Ascending aorta (tissue), 2 donors: ENCODE measurements around the gene PYGM. TPM values are rescaled to one million over a fixed set of nuclear protein-coding genes. Genes with fewer than 3 reads are reported as not detected.

Experiments
- DNase-seq, 2 donors: peaks; one replicate each; pipeline ENCODE4 v3.0.0-alpha.2; 2019; ENCODE audit warnings: low spot score in 2 of 2
- H3K27ac ChIP-seq, 2 donors: fragments of 200-600 bp; sonication (generic); one replicate each; pipeline ENCODE4 v1.5.1; 2016 to 2017; ENCODE audit warnings: mild to moderate bottlenecking in 1 of 2
- H3K27me3 ChIP-seq: fragments of 200-600 bp; sonication (generic); one replicate; pipeline ENCODE4 v1.5.1; 2017
- H3K36me3 ChIP-seq, 2 donors: fragments of 200-600 bp; sonication (generic); one replicate each; pipeline ENCODE4 v1.5.1; 2016
- H3K4me1 ChIP-seq, 2 donors: fragments of 200-600 bp; sonication (generic); one replicate each; pipeline ENCODE4 v1.5.1; 2016 to 2017; ENCODE audit warnings: mild to moderate bottlenecking in 1 of 2
- H3K4me3 ChIP-seq, 2 donors: fragments of 200-600 bp; sonication (generic); one replicate each; pipeline ENCODE4 v1.5.1; 2016 to 2017; ENCODE audit warnings: mild to moderate bottlenecking in 1 of 2
- H3K9me3 ChIP-seq, 2 donors: fragments of 200-600 bp; sonication (generic); one replicate each; pipeline ENCODE4 v1.5.1; 2016
- intact Hi-C: fragments of 100-400 bp; cut with DNase I; formaldehyde crosslinking; loops from one replicate; pipeline ENCODE4 v1.15.1; 2023
- total RNA-seq: library from RNA; depleted of rRNA; stranded (reverse); fragments of >200 nt; gene quantifications from one replicate; pipeline ENCODE4 v1.1.0, GENCODE V29; 2016
- TF ChIP-seq, protein P1 (sequence below), 3 experiments: fragments of 200-600 bp in 2 of 3; fragments of 450-650 bp in 1 of 3; sonication (generic) in 2 of 3; IDR thresholded peaks; one replicate each; pipeline ENCODE4 v1.5.1; 2016 to 2019; ENCODE audit warnings: antibody characterized with exemption in 3 of 3, mild to moderate bottlenecking in 1 of 3, moderate library complexity in 1 of 3

Gene PYGM
- total RNA-seq, 1 donor from 2014 or later = 13.9 TPM

DNA sequence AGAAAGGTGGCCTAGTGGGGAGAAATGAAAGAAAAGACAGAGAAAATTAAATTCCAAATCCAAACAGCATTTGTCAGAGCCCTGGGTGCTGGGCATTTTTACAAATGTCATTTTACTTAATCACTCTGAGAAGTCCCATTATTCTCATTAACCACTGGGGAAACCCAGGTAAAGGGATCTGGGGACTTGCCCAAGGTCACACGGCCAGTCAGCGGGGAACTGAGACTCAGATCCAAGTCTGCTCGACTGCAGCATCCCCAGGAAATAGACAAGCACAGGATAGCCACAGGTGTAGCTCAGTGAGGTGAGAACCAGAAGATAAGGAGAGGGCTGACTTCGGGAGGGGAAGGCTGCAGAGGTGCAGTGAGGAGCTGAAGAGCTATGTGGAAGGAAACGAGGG lies 44.7 kb downstream of the PYGM start:
- no peak overlapping the region for H3K4me3 ChIP-seq
- H3K27ac ChIP-seq = no peak overlapping the region
- H3K9me3 ChIP-seq = no peaks in the 10 kb centered on the region
- intact Hi-C loops = loop anchor here (10.0 kb wide), 1 partner anchor 340 kb away; no protein-coding TSS in a partner anchor
- no peaks in the 10 kb centered on the region for H3K36me3 ChIP-seq
- peaks cover 30% of the 10 kb centered on the region for H3K27me3 ChIP-seq
- TF ChIP-seq, protein P1, sequence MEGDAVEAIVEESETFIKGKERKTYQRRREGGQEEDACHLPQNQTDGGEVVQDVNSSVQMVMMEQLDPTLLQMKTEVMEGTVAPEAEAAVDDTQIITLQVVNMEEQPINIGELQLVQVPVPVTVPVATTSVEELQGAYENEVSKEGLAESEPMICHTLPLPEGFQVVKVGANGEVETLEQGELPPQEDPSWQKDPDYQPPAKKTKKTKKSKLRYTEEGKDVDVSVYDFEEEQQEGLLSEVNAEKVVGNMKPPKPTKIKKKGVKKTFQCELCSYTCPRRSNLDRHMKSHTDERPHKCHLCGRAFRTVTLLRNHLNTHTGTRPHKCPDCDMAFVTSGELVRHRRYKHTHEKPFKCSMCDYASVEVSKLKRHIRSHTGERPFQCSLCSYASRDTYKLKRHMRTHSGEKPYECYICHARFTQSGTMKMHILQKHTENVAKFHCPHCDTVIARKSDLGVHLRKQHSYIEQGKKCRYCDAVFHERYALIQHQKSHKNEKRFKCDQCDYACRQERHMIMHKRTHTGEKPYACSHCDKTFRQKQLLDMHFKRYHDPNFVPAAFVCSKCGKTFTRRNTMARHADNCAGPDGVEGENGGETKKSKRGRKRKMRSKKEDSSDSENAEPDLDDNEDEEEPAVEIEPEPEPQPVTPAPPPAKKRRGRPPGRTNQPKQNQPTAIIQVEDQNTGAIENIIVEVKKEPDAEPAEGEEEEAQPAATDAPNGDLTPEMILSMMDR (IDR thresholded peaks at IDR 0.05) = no peak
- H3K4me1 ChIP-seq = peaks cover 0 to 3% of the 10 kb centered on the region in 2 donors
- no peak for DNase-seq

DNA sequence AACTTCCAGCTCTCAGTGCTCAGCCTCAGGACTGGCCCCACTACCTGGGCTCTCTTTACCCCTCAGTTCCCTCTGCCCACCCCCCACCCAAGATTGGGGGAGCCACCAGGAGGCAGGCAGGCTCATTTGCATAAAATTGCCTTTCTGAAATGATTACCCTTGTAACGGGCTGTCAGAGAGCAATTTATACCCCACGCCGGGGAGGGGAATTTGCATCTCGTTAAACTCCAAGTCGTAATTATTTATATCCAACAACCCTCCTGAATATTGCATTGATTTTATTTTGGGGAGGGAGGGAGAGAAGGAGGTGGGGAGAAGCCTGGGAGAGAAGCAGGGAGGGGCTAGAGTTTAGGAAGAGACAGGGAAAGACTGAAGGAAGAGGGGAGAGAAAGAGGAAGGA lies 45.1 kb downstream of the PYGM start:
- Histone ChIP-seq H3K27ac (no peak overlapping the region), H3K27me3 (peaks cover 30% of the 10 kb centered on the region), H3K4me3 (no peak overlapping the region), H3K36me3 (no peaks in the 10 kb centered on the region), H3K9me3 (no peaks in the 10 kb centered on the region), H3K4me1 (peaks cover 0 to 3% of the 10 kb centered on the region in 2 donors)
- DNase-seq = no peak
- TF ChIP-seq, protein P1 (IDR thresholded peaks at IDR 0.05) = no peak
- intact Hi-C loops = loop anchor here (10.0 kb wide), 1 partner anchor 340 kb away; no protein-coding TSS in a partner anchor

DNA sequence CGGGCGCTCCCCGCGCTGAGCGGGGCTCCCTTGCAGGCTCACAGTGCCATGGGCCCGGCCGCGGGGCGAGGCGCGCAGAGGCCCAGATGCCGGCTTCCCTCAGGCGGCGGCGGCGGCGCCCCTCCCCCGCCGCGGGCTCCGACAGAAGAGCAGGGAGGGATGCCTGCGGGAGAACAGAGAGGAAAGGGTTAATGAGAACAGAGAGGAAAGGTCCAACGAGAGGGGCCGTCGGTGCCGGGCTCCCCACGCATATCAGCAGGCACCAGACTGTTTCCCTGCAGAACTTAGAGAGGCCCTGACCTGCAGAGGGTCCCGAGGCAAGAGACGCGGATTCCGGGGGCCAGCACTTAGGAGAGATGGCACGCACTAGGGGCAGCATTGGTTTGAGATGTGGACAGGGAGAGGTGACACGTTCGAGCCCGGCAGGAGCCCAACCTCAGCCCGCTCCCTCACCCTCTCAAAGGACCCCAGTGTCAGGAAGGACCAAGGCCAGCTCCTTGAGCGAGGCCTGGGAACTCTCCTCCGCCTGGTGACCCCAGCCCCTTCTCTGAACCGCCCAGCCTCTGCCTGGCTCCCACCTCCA lies 45.9 kb downstream of the PYGM start:
- peaks cover 30% of the 10 kb centered on the region for H3K27me3 ChIP-seq

DNA sequence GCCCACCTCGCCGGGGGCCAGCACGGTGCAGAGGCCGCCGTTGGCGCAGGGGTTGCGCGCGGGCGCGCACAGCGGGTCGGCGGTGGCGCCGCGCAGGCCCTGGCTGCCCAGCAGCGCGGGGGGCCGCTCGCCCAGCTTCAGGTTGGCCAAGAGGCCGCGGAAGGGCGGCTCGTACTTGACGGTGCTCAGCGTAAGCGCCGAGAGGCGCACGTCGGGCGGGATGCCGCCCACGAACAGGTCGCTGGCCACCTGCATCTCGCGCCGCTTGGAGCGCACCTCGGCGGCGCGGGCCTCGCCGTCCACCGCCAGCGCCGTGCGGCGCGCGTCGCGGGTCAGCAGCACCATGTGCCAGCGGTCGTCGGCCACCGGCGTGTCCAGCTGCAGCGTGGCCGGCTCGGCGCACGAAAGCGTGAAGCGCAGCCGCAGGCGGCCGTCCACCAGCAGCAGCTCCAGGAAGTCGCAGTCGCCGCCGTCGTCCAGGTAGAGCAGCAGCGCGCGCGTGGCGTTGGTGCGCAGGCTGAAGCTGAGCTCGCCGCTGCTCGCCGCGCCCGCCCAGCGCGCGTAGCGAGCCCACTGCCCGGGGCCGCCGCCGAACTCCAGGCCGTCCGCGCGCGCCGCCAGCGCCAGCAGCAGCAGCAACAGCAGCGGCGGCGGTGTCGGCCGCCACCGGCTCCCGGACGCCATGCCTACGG lies 46.6 kb downstream of the PYGM start:
- TF ChIP-seq, protein P1 (IDR thresholded peaks at IDR 0.05) = no peak
- peak overlapping the region; percentile 21 to 40 for H3K4me3 ChIP-seq
- H3K9me3 ChIP-seq = no peaks in the 10 kb centered on the region
- peaks cover 0 to 3% of the 10 kb centered on the region in 2 donors for H3K4me1 ChIP-seq
- no peak overlapping the region for H3K27ac ChIP-seq
- H3K36me3 ChIP-seq = no peaks in the 10 kb centered on the region
- intact Hi-C loops = loop anchor here (10.0 kb wide), 1 partner anchor 338 kb away; no protein-coding TSS in a partner anchor
- H3K27me3 ChIP-seq = peaks cover 30% of the 10 kb centered on the region
- DNase-seq = no peak

More for the DNA sequence above, 45.9 kb downstream of the PYGM start:
- Histone ChIP-seq H3K4me1 (peaks cover 0 to 3% of the 10 kb centered on the region in 2 donors), H3K36me3 (no peaks in the 10 kb centered on the region), H3K9me3 (no peaks in the 10 kb centered on the region), H3K27ac (no peak overlapping the region), H3K4me3 (peak overlapping the region in 1 of 2 donors; percentile 40)
- TF ChIP-seq, protein P1 (IDR thresholded peaks at IDR 0.05) = no peak
- no peak for DNase-seq
- intact Hi-C loops = loop anchor here (10.0 kb wide), 1 partner anchor 339 kb away; no protein-coding TSS in a partner anchor

DNA sequence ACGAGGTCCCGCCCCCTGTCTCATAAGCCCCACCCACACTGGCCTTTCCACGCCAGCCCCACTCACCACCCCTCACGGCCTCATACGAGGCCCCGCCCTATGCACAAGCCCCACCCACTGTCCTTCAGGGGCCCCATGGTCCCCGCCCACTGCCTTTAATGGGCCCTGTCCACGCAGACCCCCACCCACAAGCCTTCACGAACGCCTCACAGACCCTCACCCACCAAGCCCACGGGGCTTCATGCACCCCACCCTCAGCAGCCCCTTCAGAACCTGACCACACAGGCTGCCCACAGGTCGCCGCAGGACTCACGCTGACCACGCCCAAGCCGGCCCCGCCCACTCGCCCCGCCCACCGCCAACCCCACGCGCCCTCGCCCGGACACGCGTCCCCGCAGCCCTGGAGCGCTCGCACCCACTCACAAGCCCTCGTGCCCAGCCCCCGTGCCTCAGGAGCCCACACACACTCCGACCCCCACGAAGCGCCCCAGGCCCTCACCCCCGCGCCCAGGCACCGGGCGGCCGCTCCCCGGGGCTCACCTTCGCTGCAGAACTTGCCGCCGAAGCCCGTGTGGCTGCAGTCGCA lies 47.3 kb downstream of the PYGM start:
- DNase-seq = no peak
- H3K27ac ChIP-seq = no peak overlapping the region
- TF ChIP-seq, protein P1 (IDR thresholded peaks at IDR 0.05) = no peak
- intact Hi-C loops = loop anchor here (10.0 kb wide), 1 partner anchor 338 kb away; no protein-coding TSS in a partner anchor
- no peaks in the 10 kb centered on the region for H3K36me3 ChIP-seq
- peaks cover 30% of the 10 kb centered on the region for H3K27me3 ChIP-seq
- H3K9me3 ChIP-seq = no peaks in the 10 kb centered on the region
- H3K4me1 ChIP-seq = peaks cover 0 to 3% of the 10 kb centered on the region in 2 donors
- H3K4me3 ChIP-seq = no peak overlapping the region
